Islet precursor cell (in vitro differentiated cells): ENCODE data around the gene CCDC184.
A peak's percentile ranks its signal among the peaks of the same experiment; 100 is the strongest.
"Not testable (repeated sequence)": the region's sequence is repeated elsewhere in the genome, so short reads cannot be mapped to it uniquely, and the experiment has no call there.

Source experiments
- DNase-seq: peaks from one replicate; pipeline ENCODE4 v3.0.0-alpha.2; 2018

The CCDC184 gene

GRCh38 chr12:48180424-48180823, 3.0 kb upstream of the CCDC184 start:
- no peak for DNase-seq

DNA sequence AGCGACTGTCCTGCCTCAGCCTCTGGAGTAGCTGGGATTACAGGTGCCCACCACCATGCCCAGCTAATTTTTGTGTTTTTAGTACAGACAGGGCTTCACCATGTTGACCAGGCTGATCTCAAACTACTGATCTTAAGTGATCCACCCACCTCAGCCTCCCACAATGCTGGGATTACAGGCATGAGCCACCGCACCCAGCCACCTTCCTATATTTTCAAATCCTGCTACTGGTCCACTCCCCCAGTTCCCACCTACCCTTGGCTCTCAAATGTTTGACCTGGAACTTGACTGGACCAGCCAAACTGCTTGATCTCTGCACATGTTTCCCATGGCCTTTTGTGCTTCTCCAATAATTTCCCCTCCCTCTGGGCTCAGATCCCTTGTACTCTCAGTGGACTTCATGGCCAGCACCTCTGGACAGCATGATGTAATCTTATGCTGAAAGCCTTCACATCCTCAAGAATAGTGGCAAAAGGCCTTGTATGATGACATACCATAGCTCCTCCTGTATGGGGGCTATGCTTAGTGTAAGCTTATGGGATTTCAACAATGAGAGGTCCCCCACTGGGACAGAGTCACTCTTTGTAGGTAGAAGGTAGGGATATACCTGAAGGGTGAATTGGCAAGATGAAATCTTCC, 2.5 kb upstream of the CCDC184 start:
- peak; percentile 45 for DNase-seq

DNA sequence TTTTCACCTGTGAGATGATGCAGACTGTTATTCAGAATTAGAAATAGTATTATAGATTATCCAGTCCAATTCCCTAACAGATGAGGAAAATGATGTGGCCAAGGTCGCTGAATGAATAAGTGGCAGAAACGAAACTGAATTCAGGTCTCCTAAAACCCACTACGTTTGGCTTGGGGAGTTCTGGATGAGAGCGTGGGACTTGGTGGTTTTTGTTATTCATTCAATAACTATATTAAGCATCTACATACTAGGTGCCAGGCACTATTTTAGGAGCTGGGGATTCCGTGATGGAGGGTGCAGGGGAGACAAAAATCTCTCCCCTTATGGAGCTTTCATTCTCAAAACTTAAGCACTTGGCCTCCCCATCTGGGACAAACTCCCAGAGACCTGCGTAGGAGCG, 813 bp upstream of the CCDC184 start:
- DNase-seq = no peak

- no peak for DNase-seq
Observed at GRCh38 chr12:48183876-48184548, 568 bp downstream of the CCDC184 start.

- DNase-seq = peak; percentile 57
Observed at GRCh38 chr12:48184549-48184922, 1.1 kb downstream of the CCDC184 start.

DNA sequence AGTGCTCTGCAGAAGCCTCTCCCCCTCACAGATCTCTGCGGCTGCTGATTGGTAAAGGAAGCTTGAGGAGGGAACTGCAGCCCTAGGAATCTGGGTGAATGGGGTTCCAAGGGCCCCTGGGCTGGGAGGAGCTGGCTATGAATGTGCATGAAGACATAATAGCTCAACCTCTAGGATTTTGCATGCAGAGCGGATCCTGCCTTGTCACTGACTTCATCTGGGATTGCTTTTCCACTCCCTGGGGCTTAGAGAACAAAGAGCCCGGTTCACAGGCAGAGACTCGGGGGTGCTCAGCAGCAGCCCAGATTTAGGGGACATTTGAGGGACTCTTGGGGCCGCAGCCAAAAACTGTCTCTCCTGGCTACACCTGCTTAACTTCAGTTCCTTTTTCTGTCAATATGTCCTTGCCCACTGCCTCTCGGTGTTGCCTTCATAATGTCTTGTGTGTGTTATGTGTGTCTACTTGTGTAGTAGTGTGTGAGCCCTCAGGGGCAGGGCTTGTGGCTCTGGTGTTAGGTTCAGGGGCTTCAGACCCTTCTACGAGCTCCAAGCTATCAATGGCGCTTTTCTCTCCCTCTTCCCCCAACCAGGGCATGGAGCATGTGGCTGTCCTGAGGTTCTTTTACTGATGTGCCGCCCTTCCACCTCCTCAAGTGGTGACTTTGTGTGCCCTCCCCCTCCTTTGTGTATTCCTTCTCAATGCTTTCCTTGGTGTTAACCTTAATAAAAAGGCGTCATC, 1.9 kb downstream of the CCDC184 start:
- peak; percentile 51 for DNase-seq

DNA sequence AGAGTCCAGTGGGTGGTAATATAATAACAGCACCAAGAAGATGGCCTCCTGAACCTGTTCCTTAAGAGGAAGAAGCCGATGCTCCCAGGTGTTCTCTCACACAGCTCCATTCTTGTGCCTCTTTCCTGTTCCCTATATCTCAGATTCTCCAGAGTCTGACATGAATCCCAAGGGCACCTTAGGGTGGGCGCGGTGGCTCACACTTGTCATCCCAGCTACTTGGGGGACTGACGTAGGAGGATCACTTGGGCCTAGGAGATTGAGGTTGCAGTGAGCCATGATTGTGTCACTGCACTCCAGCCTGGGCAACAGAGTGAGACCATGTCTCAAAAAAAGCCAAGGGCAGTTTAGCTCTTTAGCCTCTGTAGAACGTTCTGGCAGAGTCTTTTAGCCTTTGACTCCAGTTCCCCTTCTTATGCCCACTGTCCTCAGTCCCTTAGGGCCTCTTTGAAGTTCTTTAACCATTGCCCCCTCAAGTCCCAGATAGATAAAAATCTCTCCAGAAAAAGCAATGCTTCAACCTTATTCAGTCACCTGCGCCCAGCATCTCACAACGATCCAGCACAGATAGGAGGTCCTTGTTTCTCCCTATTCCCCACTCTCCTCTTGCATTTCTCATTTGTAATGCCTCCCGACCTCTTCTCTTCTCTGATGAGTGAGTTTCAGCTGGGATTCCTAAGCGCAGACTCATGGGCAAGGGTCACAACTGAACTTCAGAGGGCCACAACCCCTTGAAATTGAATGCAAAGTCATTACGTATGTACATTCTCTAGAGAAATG, 4.7 kb downstream of the CCDC184 start:
- DNase-seq = peak; percentile 48

DNA sequence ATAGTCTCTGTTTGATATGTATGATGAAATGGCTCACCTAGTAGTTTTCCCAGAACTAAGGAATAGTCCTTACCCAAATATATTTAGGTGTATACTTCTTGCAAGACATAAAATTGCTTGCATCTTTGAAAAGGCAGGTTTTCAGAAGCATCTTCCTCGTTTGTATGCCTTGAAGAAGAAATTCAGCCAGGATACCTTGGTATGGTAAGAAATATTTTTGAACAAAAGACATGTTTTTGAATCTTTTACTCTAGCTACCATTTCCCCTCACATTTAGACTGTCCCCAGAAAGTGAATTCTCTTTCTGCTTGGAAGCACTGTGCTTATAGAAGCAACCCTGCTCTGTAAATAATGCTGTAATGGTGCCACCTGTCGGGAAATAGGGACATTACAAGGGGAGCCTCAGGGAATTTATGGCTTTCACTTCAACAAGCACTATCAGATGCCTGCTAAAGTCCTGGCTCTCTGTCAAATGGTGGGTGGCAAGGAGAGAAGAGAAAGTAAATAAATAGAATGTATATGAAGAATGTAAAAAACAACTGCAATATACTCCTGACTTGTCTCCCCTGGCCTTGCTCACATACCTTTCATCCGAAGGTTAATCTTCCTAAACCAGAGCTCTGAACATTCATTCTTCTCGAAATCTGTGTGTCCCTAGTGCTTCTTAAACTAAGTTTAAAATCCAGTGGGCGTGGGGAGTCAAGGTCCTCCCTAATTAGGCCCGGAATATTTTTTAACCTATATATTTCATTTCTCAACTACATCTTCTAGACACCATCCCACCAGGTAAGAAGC, 6.1 kb downstream of the CCDC184 start:
- DNase-seq = peak; percentile 92

GRCh38 chr12:48191096-48191495, 7.7 kb downstream of the CCDC184 start:
- peak; percentile 8 for DNase-seq

- DNase-seq = no peak
Observed at GRCh38 chr12:48192861-48193260, 9.4 kb downstream of the CCDC184 start.

GRCh38 chr12:48193623-48194022, 10.2 kb downstream of the CCDC184 start:
- peak; percentile 61 for DNase-seq

- no peak for DNase-seq
Observed at GRCh38 chr12:48194799-48195201, 11.4 kb downstream of the CCDC184 start.

DNA sequence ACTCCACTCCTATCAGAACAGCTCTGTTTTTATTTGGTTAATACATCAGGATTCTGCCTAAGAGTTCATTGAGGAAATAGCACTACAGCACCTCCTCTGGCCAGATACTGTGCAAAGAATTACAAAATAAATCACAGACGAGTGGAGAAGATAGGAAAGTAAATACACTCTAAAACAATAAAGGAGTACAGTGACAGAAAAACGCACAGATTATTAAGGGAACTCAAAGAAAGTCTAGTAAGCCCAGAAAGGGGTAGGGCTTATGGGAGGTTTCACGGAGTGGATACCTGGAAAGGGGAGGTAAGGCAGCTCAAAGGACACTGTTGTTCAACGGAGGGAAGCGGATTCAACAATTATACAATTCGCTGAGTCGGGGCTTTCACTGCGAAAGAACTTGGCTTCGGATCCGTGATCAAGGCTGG, 14.1 kb downstream of the CCDC184 start:
- no peak for DNase-seq

DNA sequence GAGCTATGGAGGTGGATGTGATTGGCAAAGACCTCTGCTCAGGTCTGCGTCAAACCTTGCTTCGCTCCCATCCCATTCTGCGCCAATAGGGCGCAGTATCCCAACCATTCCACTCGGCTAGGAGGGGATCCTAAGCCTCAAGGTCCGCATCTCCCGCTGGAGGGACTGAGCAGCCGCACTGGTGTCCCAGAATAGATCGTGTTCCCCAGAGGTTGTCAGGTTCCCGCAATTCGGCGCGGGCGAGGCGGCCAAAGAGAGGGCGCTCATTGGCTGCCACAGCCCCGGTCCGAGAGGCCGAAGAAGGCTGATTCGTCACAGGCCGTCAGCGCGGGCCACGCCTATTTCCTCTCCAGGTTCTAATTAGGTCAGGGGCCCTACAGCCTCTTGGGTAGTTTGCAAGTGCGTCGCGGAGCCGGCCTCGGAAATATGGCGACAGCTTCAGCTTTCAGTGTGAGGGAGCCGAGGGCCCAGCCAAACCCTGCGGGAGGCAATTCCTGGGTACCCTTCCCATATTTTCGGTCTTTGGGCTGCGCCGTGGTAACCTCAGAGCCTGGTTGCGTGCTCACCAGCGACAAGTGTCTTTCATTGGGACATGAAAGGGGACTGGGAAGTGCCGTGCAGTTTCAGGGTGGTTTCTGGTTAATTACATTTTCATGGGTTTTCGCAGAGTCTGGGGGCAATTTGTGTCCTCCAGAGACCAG, 14.7 kb downstream of the CCDC184 start:
- peak; percentile 100 for DNase-seq

- peak; percentile 74 for DNase-seq
Observed at GRCh38 chr12:48198672-48198971, 15.2 kb downstream of the CCDC184 start.

DNA sequence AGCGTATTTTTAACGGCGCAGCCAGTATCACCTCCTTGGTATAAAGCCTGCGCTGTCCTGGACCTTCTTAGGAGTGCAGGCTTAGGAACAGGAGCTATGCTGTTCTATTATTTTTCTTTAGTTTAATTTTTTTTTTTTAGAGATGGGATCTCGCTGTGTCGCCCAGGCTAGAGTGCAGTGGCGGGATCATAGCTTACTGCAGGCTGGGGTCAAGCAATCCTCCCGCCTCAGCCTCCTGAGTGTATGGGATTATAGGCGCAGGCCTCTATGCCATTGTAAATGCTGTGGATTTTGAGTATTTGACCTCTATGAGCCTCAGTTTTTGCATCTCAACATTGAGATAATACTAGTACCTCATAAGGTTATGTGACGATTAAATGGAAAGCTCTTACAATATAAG, 15.5 kb downstream of the CCDC184 start:
- no peak for DNase-seq

DNA sequence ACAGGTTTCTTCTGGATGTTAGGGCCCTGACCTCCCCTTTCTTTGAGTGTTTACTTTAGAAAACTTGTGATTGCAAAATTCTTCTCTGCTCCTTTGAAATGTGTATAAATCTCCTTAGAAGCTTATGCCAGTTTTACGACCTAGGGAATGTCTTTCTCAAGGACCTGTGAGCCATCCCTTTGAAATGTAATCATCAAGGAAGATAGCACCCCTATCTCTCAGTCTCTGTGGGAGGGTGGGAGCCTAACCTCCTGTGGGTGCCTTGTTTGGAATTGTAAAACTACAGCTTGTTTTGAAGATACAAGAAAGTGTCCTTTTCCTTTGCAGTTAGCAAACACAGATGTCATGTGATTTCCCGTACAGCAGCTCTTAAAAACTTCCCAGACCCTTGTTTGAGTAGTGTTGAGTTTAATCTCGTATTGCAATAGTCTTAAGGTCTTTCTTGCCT, 16.4 kb downstream of the CCDC184 start:
- peak; percentile 52 for DNase-seq

DNA sequence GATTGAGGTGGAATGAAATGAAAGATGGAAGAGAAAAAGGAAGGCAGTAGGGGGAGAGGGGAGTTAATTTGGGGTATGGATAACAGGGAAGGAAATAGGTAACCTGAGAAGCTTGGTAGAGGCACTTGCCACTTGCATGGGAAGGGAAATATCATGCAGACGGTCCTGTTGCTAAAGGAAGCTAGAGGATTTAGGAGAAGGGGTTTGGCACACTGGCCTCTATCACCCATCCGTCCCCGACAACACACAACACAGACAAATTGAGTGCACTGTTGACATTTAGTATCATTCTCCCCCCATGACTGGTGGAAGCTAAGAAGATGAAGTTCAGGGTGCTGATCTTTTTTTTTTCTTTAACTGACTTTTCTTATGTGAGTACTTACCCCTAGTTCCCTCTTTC, 17.6 kb downstream of the CCDC184 start:
- DNase-seq = peak; percentile 22

DNA sequence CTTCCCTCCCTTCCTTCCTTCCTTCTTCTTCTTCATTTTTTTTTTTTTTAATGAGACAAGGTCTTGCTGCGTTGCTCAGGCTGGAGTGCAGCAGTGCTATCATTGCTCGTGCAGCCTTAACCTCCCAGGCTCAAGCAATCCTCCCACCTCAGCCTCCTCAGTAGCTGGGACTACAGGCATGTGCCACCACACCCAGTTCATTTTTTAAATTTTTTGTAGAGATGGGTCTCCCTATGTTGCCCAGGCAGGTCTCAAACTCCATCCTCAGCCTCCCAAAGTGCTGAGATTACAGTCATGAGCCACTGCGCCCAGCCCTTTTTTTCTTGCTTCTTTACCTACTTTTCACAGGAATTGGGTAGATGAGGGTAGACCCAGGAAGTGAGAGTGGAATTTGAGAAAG, 18.1 kb downstream of the CCDC184 start:
- DNase-seq = peak; percentile 18

- DNase-seq = peak; percentile 40
Observed at GRCh38 chr12:48202766-48203165, 19.3 kb downstream of the CCDC184 start.

DNA sequence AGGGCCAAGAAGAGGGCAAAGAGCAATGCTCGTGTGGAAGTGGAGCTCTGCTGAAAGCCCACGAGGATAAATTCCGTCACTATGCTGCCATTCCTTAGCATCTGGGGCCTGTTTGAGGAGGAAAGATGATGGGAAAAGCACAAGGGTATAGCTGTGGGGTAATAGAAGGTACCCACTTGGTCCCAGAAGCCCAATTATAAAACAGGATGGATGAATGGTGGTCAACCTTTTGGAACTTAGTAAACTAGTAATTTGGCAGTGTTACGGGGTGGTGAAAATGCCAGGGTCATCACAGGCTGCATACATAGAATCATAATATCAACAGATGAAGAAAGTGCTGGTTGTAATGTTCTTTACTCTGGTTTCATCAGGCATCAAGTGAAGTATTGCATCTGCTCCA, 19.7 kb downstream of the CCDC184 start, which contains the start of gene OR10AD1:
Gene OR10AD1, minus strand, starts transcription at position 101 of the 400 bp plus-strand sequence. Its CDS starts 0 bp downstream, at position 101.
- DNase-seq = peak; percentile 24

DNA sequence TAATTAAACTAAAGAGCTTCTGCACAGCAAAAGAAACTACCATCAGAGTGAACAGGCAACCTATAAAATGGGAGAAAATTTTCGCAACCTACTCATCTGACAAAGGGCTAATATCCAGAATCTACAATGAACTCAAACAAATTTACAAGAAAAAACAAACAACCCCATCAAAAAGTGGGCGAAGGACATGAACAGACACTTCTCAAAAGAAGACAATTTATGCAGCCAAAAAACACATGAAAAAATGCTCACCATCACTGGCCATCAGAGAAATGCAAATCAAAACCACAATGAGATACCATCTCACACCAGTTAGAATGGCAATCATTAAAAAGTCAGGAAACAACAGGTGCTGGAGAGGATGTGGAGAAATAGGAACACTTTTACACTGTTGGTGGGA, 26.1 kb downstream of the CCDC184 start:
- not testable (repeated sequence) for DNase-seq
